Myocyte (in vitro differentiated cells): ENCODE results near the gene MMP1. TPM values are rescaled to one million over a fixed set of nuclear protein-coding genes. Genes with fewer than 3 reads are reported as not detected.
A peak's percentile ranks its signal among the peaks of the same experiment; 100 is the strongest.

Experiments
- DNase-seq: peaks from one replicate; pipeline ENCODE4 v3.0.0-alpha.2; 2012; ENCODE audit warnings: low read depth
- polyA plus RNA-seq: library from polyadenylated mRNA; unstranded; fragments of >200 nt; gene quantifications from one replicate; pipeline ENCODE4 v1.2.1, GENCODE V29; 2012; ENCODE audit warnings: missing spikeins
- total RNA-seq: library from RNA; depleted of rRNA; stranded (reverse); fragments of >200 nt; gene quantifications from 2 replicates; pipeline ENCODE4 v1.2.3, GENCODE V29; 2014

The MMP1 gene
- 0.10 and 0.94 TPM in 2 replicates for total RNA-seq
- polyA plus RNA-seq = 2.6 TPM

GRCh38 chr11:102798012-102798746 lies at the start of gene MMP1:
Gene MMP1, minus strand, starts transcription at chr11:102798160. Its CDS starts 68 bp downstream, at chr11:102798092.
- DNase-seq = no peak

- no peak for DNase-seq
Measured at GRCh38 chr11:102846292-102846691, 48.3 kb upstream of the MMP1 start.

- DNase-seq = no peak
Measured at GRCh38 chr11:102843489-102843888, 45.5 kb upstream of the MMP1 start, which contains the start of gene MMP3. Gene MMP3, minus strand, starts transcription at chr11:102843609. Its CDS starts 63 bp downstream, at chr11:102843546.

GRCh38 chr11:102842930-102843329 lies 45.0 kb upstream of the MMP1 start:
- no peak for DNase-seq

- no peak for DNase-seq
Measured at GRCh38 chr11:102840018-102840417, 42.1 kb upstream of the MMP1 start.

- no peak for DNase-seq
Measured at GRCh38 chr11:102837646-102838045, 39.7 kb upstream of the MMP1 start.

GRCh38 chr11:102837156-102837555 lies 39.2 kb upstream of the MMP1 start:
- no peak for DNase-seq

- DNase-seq = no peak
Measured at GRCh38 chr11:102836290-102836875, 38.4 kb upstream of the MMP1 start.

- no peak for DNase-seq
Measured at GRCh38 chr11:102833731-102834130, 35.8 kb upstream of the MMP1 start.

GRCh38 chr11:102832612-102833011 lies 34.7 kb upstream of the MMP1 start:
- DNase-seq = no peak

- DNase-seq = peak; percentile 14
Measured at GRCh38 chr11:102831489-102832440, 33.8 kb upstream of the MMP1 start.

- no peak for DNase-seq
Measured at GRCh38 chr11:102831128-102831488, 33.1 kb upstream of the MMP1 start.

- no peak for DNase-seq
Measured at GRCh38 chr11:102830001-102830727, 32.2 kb upstream of the MMP1 start.

- DNase-seq = no peak
Measured at GRCh38 chr11:102829316-102830000, 31.5 kb upstream of the MMP1 start.

GRCh38 chr11:102824556-102824955 lies 26.6 kb upstream of the MMP1 start:
- no peak for DNase-seq

- DNase-seq = no peak
Measured at GRCh38 chr11:102819491-102819890, 21.5 kb upstream of the MMP1 start.

GRCh38 chr11:102813484-102813883 lies 15.5 kb upstream of the MMP1 start:
- no peak for DNase-seq

- DNase-seq = no peak
Measured at GRCh38 chr11:102812188-102812587, 14.2 kb upstream of the MMP1 start.

GRCh38 chr11:102810950-102811660 lies 13.1 kb upstream of the MMP1 start:
- peak; percentile 37 for DNase-seq

- no peak for DNase-seq
Measured at GRCh38 chr11:102809971-102810370, 12.0 kb upstream of the MMP1 start.
